AG04450 (cell line): ENCODE measurements around the gene HSF2. TPM values are rescaled to one million over a fixed set of nuclear protein-coding genes. Genes with fewer than 3 reads are reported as not detected.

Experiments
- CTCF ChIA-PET: fragments of 300-600, 350-600 bp; formaldehyde crosslinking; extraction: SDS; loops from one replicate; lab custom pipeline; 2022; ENCODE audit warnings: antibody characterized with exemption, inconsistent platforms; lab: Charles Lee
- POLR2A ChIA-PET: fragments of 350-600 bp; formaldehyde crosslinking; extraction: SDS; loops from one replicate; lab custom pipeline; 2021; ENCODE audit warnings: antibody characterized with exemption, inconsistent platforms; lab: Yijun Ruan, JAX
- DNase-seq: peaks from one replicate; pipeline ENCODE4 v3.0.0-alpha.2; 2011; ENCODE audit warnings: low read depth, low spot score
- H3K27ac ChIP-seq: one replicate; pipeline ENCODE4 v1.5.1; 2012; ENCODE audit warnings: low read depth, low read length, control low read depth
- H3K27me3 ChIP-seq: one replicate; pipeline ENCODE4 v1.6.0; 2012; ENCODE audit warnings: low read length; ENCODE audit not compliant: control insufficient read depth, insufficient read depth
- H3K4me3 ChIP-seq: 2 replicates; pipeline ENCODE4 v1.5.1; 2011; ENCODE audit warnings: mild to moderate bottlenecking, low read depth, low read length, control low read depth
- H3K9me3 ChIP-seq: 2 replicates; pipeline ENCODE4 v1.5.1; 2012; ENCODE audit warnings: low read length; ENCODE audit not compliant: control insufficient read depth, insufficient read depth
- polyA plus RNA-seq: library from polyadenylated mRNA; depleted of rRNA; stranded (reverse); fragments of >200 nt; gene quantifications from 2 replicates; pipeline ENCODE4 v1.2.3, GENCODE V29; 2011
- TF ChIP-seq, protein P1 (sequence below): IDR thresholded peaks from 2 replicates; pipeline ENCODE4 v1.5.1; 2011; ENCODE audit warnings: low read depth, low read length, control low read depth, inconsistent platforms

HSF2 gene
- polyA plus RNA-seq, 1 experiment, result 34.4 TPM

DNA sequence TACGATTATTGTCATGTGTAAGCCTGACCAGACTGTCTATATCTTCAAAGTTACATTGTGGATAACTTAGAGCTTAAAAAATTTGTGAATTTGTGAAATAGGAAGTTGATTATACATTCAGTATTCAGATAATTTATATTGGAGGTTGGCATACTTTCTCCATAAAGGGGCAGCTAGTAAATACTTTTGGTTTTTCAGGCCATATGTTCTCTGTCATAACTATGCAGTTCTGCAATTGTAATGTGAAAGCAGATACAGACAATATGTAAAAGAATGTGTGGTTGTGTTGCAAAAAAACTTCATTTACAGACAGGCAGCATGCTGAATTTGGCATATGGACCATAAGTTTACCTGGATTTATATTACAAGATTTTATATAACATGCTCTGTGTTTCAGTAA lies 29.3 kb downstream of the HSF2 start:
- CTCF ChIA-PET, result no interaction called here
- POLR2A ChIA-PET, result no interaction called here
- no peak for DNase-seq

GRCh38 chr6:122429323-122429722 lies 29.9 kb downstream of the HSF2 start:
- H3K4me3 ChIP-seq, result no peak overlapping the region
- no peak for DNase-seq
- POLR2A ChIA-PET, result no interaction called here
- H3K9me3 ChIP-seq, result no peaks in the 10 kb centered on the region
- TF ChIP-seq, protein P1, sequence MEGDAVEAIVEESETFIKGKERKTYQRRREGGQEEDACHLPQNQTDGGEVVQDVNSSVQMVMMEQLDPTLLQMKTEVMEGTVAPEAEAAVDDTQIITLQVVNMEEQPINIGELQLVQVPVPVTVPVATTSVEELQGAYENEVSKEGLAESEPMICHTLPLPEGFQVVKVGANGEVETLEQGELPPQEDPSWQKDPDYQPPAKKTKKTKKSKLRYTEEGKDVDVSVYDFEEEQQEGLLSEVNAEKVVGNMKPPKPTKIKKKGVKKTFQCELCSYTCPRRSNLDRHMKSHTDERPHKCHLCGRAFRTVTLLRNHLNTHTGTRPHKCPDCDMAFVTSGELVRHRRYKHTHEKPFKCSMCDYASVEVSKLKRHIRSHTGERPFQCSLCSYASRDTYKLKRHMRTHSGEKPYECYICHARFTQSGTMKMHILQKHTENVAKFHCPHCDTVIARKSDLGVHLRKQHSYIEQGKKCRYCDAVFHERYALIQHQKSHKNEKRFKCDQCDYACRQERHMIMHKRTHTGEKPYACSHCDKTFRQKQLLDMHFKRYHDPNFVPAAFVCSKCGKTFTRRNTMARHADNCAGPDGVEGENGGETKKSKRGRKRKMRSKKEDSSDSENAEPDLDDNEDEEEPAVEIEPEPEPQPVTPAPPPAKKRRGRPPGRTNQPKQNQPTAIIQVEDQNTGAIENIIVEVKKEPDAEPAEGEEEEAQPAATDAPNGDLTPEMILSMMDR, result no peak
- CTCF ChIA-PET, result interaction anchor here (1.4 kb wide), 1 partner anchor 62 kb away, joined by 3 read pairs; no protein-coding TSS in a partner anchor
- H3K27me3 ChIP-seq, result no peaks in the 10 kb centered on the region
- H3K27ac ChIP-seq, result no peak overlapping the region

More for the DNA sequence above, 29.3 kb downstream of the HSF2 start:
- H3K9me3 ChIP-seq, result no peaks in the 10 kb centered on the region
- no peak overlapping the region for H3K27ac ChIP-seq
- H3K4me3 ChIP-seq, result no peak overlapping the region
- TF ChIP-seq, protein P1, result no peak
- H3K27me3 ChIP-seq, result no peaks in the 10 kb centered on the region

GRCh38 chr6:122431780-122432179 lies 32.3 kb downstream of the HSF2 start:
- POLR2A ChIA-PET, result no interaction called here
- DNase-seq, result no peak
- CTCF ChIA-PET, result interaction anchor here (0.6 kb wide), 1 partner anchor 89 kb away, joined by 5 read pairs; no protein-coding TSS in a partner anchor
- Histone ChIP-seq H3K27me3 (no peaks in the 10 kb centered on the region), H3K27ac (no peak overlapping the region), H3K4me3 (no peak overlapping the region), H3K9me3 (no peaks in the 10 kb centered on the region)
- TF ChIP-seq, protein P1, result no peak

GRCh38 chr6:122432816-122433215 lies 33.4 kb downstream of the HSF2 start:
- Histone ChIP-seq H3K9me3 (no peaks in the 10 kb centered on the region), H3K27me3 (no peaks in the 10 kb centered on the region), H3K4me3 (no peak overlapping the region), H3K27ac (no peak overlapping the region)
- ChIA-PET CTCF (no interaction called here), POLR2A (no interaction called here)
- no peak for DNase-seq
- TF ChIP-seq, protein P1, result no peak

- Histone ChIP-seq H3K9me3 (peaks cover 7% of the 10 kb centered on the region; the same call in 1 of the 2 replicates), H3K27me3 (no peaks in the 10 kb centered on the region), H3K4me3 (no peak overlapping the region), H3K27ac (no peak overlapping the region)
- DNase-seq, result no peak
- TF ChIP-seq, protein P1, result no peak
- CTCF ChIA-PET, result no interaction called here
- POLR2A ChIA-PET, result no interaction called here
Measured at GRCh38 chr6:122438975-122439374, 39.5 kb downstream of the HSF2 start.
